GM19023 (cell line): ENCODE data around the gene SLC9A5.

Experiments
- ATAC-seq: cut with Tn5 transposase; IDR thresholded peaks from one replicate; pipeline ENCODE4 v1.9.1; 2021; ENCODE audit warnings: mild to moderate bottlenecking, moderate library complexity; ENCODE audit not compliant: unreplicated experiment

SLC9A5 gene

DNA sequence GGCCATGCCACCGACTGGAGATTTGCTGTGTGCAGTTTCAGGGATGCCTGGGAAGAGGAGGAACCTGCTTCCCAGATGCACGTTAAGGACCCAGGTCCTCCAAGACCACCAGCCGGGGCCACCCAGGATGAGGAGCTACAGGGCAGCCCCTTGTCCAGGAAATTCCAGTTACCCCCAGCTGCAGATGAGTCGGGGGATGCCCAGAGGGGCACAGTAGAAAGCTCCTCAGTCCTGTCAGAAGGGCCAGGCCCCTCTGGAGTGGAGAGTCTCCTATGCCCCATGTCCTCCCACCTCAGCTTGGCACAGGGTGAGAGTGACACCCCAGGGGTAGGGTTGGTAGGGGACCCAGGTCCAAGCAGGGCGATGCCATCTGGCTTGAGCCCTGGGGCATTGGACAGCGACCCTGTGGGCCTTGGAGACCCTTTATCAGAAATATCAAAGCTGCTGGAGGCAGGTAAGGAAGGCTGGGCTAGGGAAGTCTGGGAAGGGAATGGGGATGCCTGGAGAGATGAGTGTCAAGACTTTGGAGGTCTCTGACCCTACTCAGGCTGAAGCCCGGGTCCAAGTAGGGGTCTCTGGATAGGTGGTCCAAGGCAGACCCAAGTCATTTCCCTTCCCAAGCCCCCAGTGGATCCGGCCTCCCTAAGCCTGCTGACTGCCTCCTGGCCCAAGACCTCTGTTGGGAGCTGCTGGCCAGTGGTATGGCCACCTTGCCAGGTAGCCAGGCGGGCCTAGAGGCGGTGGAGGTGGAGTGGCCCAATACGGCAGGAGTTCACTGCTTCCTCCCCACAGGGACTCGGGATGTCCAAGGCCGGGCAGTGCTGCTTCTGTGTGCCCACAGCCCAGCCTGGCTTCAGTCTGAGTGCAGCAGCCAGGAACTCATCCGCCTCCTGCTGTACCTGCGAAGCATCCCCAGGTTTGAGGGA, 31.6 kb downstream of the SLC9A5 start:
- no peak for ATAC-seq

DNA sequence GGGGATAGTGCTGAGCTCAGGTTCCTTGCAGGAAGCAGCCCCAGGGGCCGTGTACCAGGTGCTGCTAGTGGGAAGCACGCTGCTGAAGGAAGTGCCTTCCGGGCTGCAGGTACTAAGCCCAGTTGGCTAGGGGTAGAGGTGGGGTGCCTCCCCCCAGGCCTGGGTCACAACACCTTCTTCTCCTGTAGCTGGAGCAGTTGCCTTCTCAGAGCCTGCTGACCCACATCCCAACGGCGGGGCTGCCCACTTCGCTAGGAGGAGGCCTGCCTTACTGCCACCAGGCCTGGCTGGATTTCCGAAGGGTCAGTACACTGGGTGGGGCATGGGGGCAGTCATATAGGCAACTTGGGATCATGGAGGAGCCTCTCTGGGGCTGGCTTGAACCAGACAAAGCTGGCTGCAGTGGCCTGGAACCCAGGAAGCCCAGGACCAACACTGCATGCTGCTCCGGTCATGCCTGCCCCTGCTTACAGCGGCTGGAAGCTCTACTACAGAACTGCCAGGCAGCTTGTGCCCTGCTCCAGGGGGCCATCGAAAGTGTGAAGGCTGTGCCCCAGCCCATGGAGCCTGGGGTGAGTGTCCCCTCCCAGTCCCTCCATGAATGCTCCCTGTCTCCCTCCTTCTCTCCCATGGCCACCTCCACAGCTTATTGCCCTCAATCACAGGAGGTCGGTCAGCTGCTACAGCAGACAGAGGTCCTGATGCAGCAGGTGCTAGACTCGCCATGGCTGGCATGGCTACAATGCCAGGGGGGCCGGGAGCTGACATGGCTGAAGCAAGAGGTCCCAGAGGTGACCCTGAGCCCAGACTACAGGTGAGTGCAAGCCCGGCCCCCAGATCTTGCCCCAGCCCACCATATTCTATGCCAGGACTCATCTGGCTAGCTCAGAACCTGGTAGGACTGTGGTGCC, 33.0 kb downstream of the SLC9A5 start:
- ATAC-seq, result no peak

GRCh38 chr16:67282447-67282805, 33.6 kb downstream of the SLC9A5 start:
- ATAC-seq, result no peak

GRCh38 chr16:67283039-67283825, 34.5 kb downstream of the SLC9A5 start:
- ATAC-seq, result no peak

GRCh38 chr16:67283826-67284555, 35.2 kb downstream of the SLC9A5 start:
- no peak for ATAC-seq

- ATAC-seq, result no peak
Measured at GRCh38 chr16:67284699-67285646, 36.2 kb downstream of the SLC9A5 start.

DNA sequence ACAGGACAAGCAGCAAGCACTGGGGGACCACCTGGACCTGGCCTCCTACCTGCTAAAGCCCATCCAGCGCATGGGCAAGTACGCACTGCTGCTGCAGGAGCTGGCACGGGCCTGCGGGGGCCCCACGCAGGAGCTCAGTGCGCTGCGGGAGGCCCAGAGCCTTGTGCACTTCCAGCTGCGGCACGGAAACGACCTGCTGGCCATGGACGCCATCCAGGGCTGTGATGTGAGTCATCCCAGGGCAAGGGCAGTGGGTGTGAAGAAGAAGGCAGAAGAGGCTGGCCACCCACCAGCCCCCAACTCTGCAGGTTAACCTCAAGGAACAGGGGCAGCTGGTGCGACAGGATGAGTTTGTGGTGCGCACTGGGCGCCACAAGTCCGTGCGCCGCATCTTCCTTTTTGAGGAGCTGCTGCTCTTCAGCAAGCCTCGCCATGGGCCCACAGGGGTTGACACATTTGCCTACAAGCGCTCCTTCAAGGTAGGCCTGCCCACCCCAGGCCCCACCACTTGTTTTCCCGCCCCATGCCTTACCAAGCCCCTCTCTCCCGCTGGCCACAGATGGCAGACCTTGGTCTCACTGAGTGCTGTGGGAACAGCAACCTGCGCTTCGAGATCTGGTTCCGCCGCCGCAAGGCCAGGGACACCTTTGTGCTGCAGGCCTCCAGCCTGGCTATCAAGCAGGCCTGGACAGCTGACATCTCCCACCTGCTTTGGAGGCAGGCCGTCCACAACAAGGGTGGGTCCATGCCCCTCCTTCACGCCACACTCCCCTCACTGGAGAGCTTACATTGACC, 37.9 kb downstream of the SLC9A5 start:
- ATAC-seq, result no peak

DNA sequence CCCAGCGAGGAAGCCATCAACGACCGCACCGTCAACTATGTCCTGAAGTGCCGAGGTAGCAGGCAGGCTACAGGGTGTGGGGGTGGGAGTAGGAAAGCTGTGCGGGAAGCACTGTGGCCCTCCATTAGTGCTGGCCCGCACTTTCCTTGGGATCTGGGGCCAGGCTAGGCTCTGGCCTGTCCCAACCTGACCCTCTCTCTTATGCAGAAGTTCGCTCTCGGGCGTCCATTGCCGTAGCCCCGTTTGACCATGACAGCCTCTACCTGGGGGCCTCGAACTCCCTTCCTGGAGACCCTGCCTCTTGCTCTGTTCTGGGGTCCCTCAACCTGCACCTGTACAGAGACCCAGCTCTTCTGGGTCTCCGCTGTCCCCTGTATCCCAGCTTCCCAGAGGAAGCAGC, 39.2 kb downstream of the SLC9A5 start:
- no peak for ATAC-seq

- no peak for ATAC-seq
Measured at GRCh38 chr16:67291461-67291860, 42.7 kb downstream of the SLC9A5 start.

DNA sequence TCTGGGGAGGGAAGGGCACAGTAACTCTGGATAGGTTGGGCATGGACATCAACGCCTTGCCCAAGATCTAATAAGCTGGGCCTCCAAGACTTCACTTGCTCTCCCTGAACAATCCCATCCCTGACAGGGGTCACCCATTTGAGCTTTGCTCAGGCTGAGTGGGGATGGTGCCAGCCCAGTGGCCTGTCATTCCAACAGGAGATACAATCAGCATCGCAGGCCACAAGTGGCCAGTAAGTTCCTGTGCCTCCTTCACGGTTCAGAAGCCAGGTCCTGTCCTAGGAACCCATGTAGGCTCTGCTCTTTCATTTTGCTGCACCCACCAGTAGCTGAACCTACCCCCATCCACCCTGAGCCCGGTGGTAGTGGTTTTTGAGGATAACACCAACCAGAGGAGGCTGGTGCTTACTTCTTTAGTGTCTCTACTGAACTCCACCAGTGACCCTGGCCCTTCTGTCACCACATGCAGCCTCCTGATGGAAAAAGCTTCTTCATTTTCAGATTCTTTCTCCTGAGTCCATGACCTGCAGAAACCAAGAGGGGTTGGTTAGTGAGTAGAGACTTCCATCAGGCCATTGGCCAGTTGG, 45.5 kb downstream of the SLC9A5 start:
- ATAC-seq, result no peak

- no peak for ATAC-seq
Measured at GRCh38 chr16:67294938-67295361, 46.2 kb downstream of the SLC9A5 start.

GRCh38 chr16:67296420-67296819, 47.6 kb downstream of the SLC9A5 start:
- ATAC-seq, result no peak

- no peak for ATAC-seq
Measured at GRCh38 chr16:67298277-67298676, 49.5 kb downstream of the SLC9A5 start.

GRCh38 chr16:67299269-67299668, 50.5 kb downstream of the SLC9A5 start:
- no peak for ATAC-seq

GRCh38 chr16:67301080-67301782, 52.5 kb downstream of the SLC9A5 start:
- no peak for ATAC-seq

DNA sequence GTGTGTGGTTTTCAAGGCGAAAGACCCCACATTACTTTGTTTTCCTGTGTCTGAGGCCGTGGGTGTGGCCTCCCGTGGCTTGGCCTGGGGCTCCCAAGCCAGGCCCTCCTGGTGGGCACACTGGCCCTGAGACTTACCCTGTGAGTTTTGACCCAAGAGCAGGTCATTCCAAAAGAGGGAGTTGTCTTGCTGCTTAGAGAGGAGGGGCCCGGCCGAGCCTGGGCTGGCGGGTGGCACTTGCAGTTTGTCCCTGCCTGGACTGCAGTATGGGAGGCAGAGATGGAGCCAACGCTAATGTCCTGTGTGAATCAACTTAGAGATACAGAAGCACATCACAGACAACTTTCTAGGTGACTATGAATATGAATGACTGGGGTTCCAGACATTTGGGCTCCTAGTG, 53.3 kb downstream of the SLC9A5 start:
- no peak for ATAC-seq

DNA sequence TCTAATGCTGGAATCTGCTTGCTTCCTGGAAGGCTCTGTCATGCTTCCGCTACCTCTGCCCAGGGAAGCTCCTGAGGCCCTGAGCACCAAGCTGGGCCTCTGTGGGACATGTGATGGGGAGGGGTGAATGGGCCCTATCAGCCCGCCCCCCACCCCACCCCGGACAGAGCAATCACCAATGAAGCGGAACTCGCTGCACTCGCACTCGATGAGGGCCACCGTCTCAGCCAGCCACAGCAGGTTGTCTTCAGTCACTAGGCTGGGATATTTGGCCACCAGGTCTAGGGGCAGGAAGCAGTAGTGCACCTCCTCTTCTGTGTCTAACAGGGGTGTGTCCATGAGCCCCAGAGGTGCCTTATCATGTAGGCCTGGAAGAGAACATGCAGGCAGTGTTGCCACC, 54.2 kb downstream of the SLC9A5 start:
- ATAC-seq, result no peak
